ENCODE data around the gene CLDN22. TPM values are rescaled to one million over a fixed set of nuclear protein-coding genes. Genes with fewer than 3 reads are reported as not detected.

CLDN22 gene
- total and polyA plus RNA-seq, 2 donors (not counting 1 experiment from before 2014, with no cell fraction given), result under 0.01 TPM; not detected in 1

- H3K36me3 ChIP-seq (ENCODE audit: control insufficient read depth, insufficient read depth, low read length), result no peaks in the 10 kb centered on the region
- TF ChIP-seq CTCF (conservative IDR thresholded peaks at IDR 0.05 in 1 of 2, IDR thresholded peaks at IDR 0.05 in 1 of 2; ENCODE audit: low read depth in 1 of 2, low read length in 2 of 2) (no peak), EZH2 (IDR thresholded peaks at IDR 0.05; ENCODE audit: low read length, missing control alignments) (no peak)
- H3K4me2 ChIP-seq (ENCODE audit: extremely low read depth, insufficient read depth, low read length), result no peak overlapping the region
- no peak overlapping the region for H2AFZ ChIP-seq (ENCODE audit: low read length)
- H3K27ac ChIP-seq (ENCODE audit: insufficient read depth, low read length), result no peak overlapping the region
- H4K20me1 ChIP-seq (ENCODE audit: control insufficient read depth, extremely low read depth, insufficient read depth, low read length), result no peaks in the 10 kb centered on the region
- DNase-seq (ENCODE audit: low read depth in 2 of 2), result no peak
- H3K9ac ChIP-seq (ENCODE audit: insufficient read depth, low read length), result no peak overlapping the region
- peaks cover 11% of the 10 kb centered on the region for H3K4me1 ChIP-seq (ENCODE audit: control insufficient read depth, extremely low read depth, insufficient read depth, low read length)
- no peaks in the 10 kb centered on the region for H3K27me3 ChIP-seq (ENCODE audit: control insufficient read depth, insufficient read depth, low read length)
- no peaks in the 10 kb centered on the region for H3K79me2 ChIP-seq (ENCODE audit: control insufficient read depth, insufficient read depth, low read length)
- H3K4me3 ChIP-seq (replicated peaks in 1 of 4; ENCODE audit: control extremely low read depth in 1 of 4, insufficient read depth in 1 of 4, low read depth in 3 of 4, low read length in 4 of 4), result no peak overlapping the region
- H3K9me3 ChIP-seq (ENCODE audit: control insufficient read depth, insufficient read depth, low read depth, low read length), result no peaks in the 10 kb centered on the region
These were observed 10.8 kb upstream of the CLDN22 start for GRCh38 chr4:183330841-183331240.

DNA sequence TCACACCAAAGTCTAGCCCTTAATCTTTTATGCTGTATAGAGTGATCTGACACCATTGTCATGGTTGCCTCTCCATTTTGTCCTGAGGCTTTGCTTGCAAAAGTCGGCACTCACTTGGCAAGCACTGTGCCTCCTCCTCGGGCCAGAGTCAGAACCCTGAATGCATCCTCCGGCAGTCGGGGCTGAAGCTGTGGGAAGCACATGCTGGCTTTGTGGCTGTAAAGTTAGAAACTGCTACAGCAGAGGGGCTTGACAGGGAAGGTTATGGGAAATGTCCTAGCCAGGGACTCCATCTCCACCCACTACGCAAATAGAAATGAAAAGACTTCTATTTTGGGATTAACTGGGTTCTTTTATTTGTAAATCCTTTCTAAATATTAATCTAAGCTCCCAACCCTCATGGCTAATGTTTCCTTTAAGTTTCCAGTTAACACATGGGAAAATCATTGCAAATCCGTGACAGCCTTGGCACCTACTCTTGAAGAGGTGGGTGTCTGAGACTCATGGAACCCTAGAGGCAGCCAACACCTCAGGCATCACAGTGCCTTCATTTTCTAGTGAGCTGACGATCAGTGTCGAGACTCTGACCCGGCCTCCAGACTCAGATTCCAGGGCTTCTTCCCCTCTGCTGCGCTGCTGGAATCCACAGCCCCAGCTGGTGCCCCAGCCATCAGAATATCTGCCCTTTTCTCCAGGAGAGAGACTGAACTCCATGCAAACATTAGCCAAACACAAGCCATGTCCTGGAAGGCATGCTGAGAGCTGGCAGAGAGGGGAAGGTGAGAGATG, 10.1 kb upstream of the CLDN22 start:
- Histone ChIP-seq H3K27ac (ENCODE audit: insufficient read depth, low read length) (no peak overlapping the region), H3K27me3 (ENCODE audit: control insufficient read depth, insufficient read depth, low read length) (no peaks in the 10 kb centered on the region), H2AFZ (ENCODE audit: low read length) (no peak overlapping the region), H3K4me3 (replicated peaks in 1 of 4; ENCODE audit: control extremely low read depth in 1 of 4, insufficient read depth in 1 of 4, low read depth in 3 of 4, low read length in 4 of 4) (no peak overlapping the region), H3K36me3 (ENCODE audit: control insufficient read depth, insufficient read depth, low read length) (no peaks in the 10 kb centered on the region), H4K20me1 (ENCODE audit: control insufficient read depth, extremely low read depth, insufficient read depth, low read length) (no peaks in the 10 kb centered on the region), H3K4me2 (ENCODE audit: extremely low read depth, insufficient read depth, low read length) (no peak overlapping the region), H3K9ac (ENCODE audit: insufficient read depth, low read length) (no peak overlapping the region), H3K79me2 (ENCODE audit: control insufficient read depth, insufficient read depth, low read length) (no peaks in the 10 kb centered on the region), H3K9me3 (ENCODE audit: control insufficient read depth, insufficient read depth, low read depth, low read length) (no peaks in the 10 kb centered on the region), H3K4me1 (ENCODE audit: control insufficient read depth, extremely low read depth, insufficient read depth, low read length) (peaks cover 6% of the 10 kb centered on the region)
- TF ChIP-seq EZH2 (IDR thresholded peaks at IDR 0.05; ENCODE audit: low read length, missing control alignments) (no peak), CTCF (conservative IDR thresholded peaks at IDR 0.05 in 1 of 2, IDR thresholded peaks at IDR 0.05 in 1 of 2; ENCODE audit: low read depth in 1 of 2, low read length in 2 of 2) (no peak)
- DNase-seq (ENCODE audit: low read depth in 2 of 2), result no peak

- H3K27ac ChIP-seq (ENCODE audit: insufficient read depth, low read length), result no peak overlapping the region
- peak overlapping the region; percentile 69 for H2AFZ ChIP-seq (ENCODE audit: low read length)
- no peaks in the 10 kb centered on the region for H3K27me3 ChIP-seq (ENCODE audit: control insufficient read depth, insufficient read depth, low read length)
- H3K79me2 ChIP-seq (ENCODE audit: control insufficient read depth, insufficient read depth, low read length), result no peaks in the 10 kb centered on the region
- H3K4me3 ChIP-seq (replicated peaks in 1 of 4; ENCODE audit: control extremely low read depth in 1 of 4, insufficient read depth in 1 of 4, low read depth in 3 of 4, low read length in 4 of 4), result no peak overlapping the region
- H3K9me3 ChIP-seq (ENCODE audit: control insufficient read depth, insufficient read depth, low read depth, low read length), result no peaks in the 10 kb centered on the region
- DNase-seq (ENCODE audit: low read depth in 2 of 2), result no peak
- no peak overlapping the region for H3K4me2 ChIP-seq (ENCODE audit: extremely low read depth, insufficient read depth, low read length)
- H3K4me1 ChIP-seq (ENCODE audit: control insufficient read depth, extremely low read depth, insufficient read depth, low read length), result peaks cover 4% of the 10 kb centered on the region
- no peaks in the 10 kb centered on the region for H4K20me1 ChIP-seq (ENCODE audit: control insufficient read depth, extremely low read depth, insufficient read depth, low read length)
- TF ChIP-seq CTCF (conservative IDR thresholded peaks at IDR 0.05 in 1 of 2, IDR thresholded peaks at IDR 0.05 in 1 of 2; ENCODE audit: low read depth in 1 of 2, low read length in 2 of 2) (no peak), EZH2 (IDR thresholded peaks at IDR 0.05; ENCODE audit: low read length, missing control alignments) (no peak)
- H3K9ac ChIP-seq (ENCODE audit: insufficient read depth, low read length), result no peak overlapping the region
- no peaks in the 10 kb centered on the region for H3K36me3 ChIP-seq (ENCODE audit: control insufficient read depth, insufficient read depth, low read length)
These were observed 9.2 kb upstream of the CLDN22 start for GRCh38 chr4:183329244-183329643.

All from fibroblast of lung (primary cell).